GM23338 (cell line): ENCODE measurements around the gene CD63. TPM values are rescaled to one million over a fixed set of nuclear protein-coding genes. Genes with fewer than 3 reads are reported as not detected.

Experiments
- ATAC-seq: fragments of 200-7000 bp; cut with Tn5 transposase; 3 replicates; pipeline ENCODE4 v1.9.1; 2020
- DNase-seq: peaks from one replicate; pipeline ENCODE4 v3.0.0-alpha.2; 2015; ENCODE audit warnings: low spot score
- H2AFZ ChIP-seq: fragments of 200-600 bp; sonication (generic); 2 replicates; pipeline ENCODE4 v1.8.0; 2016; ENCODE audit warnings: antibody characterized with exemption, mild to moderate bottlenecking, moderate library complexity
- H3F3A ChIP-seq: fragments of 200-600 bp; sonication (generic); replicated peaks from 2 replicates; pipeline ENCODE4 v1.8.0; 2017; ENCODE audit warnings: antibody characterized with exemption, mixed run types, low read depth
- H3K27ac ChIP-seq: fragments of 200-600 bp; sonication (generic); 2 replicates; pipeline ENCODE4 v1.6.1; 2016; ENCODE audit warnings: low read depth
- H3K27me3 ChIP-seq: fragments of 200-600 bp; sonication (generic); 2 replicates; pipeline ENCODE4 v1.8.0; 2016; ENCODE audit warnings: mild to moderate bottlenecking, mixed run types, moderate library complexity; ENCODE audit not compliant: insufficient read depth
- H3K36me3 ChIP-seq: fragments of 200-600 bp; sonication (generic); 2 replicates; pipeline ENCODE4 v1.8.0; 2016; ENCODE audit warnings: mild to moderate bottlenecking; ENCODE audit not compliant: insufficient read depth
- H3K4me1 ChIP-seq: fragments of 200-600 bp; sonication (generic); 2 replicates; pipeline ENCODE4 v1.8.0; 2016; ENCODE audit warnings: mild to moderate bottlenecking, moderate library complexity; ENCODE audit not compliant: insufficient read depth
- H3K4me2 ChIP-seq: fragments of 200-600 bp; sonication (generic); 2 replicates; pipeline ENCODE4 v1.7.1; 2017; ENCODE audit warnings: mixed run types
- H3K4me3 ChIP-seq: fragments of 200-600 bp; sonication (generic); 2 replicates; pipeline ENCODE4 v1.6.1; 2016; ENCODE audit warnings: mixed run types
- H3K79me2 ChIP-seq: fragments of 200-600 bp; sonication (generic); replicated peaks from 2 replicates; pipeline ENCODE4 v1.8.0; 2017; ENCODE audit warnings: mild to moderate bottlenecking; ENCODE audit not compliant: insufficient read depth
- H3K9me2 ChIP-seq: fragments of 200-600 bp; sonication (generic); 2 replicates; pipeline ENCODE4 v1.8.0; 2017; ENCODE audit not compliant: insufficient read depth
- H4K20me1 ChIP-seq: fragments of 200-600 bp; sonication (generic); replicated peaks from 2 replicates; pipeline ENCODE4 v1.8.0; 2017; ENCODE audit warnings: mild to moderate bottlenecking; ENCODE audit not compliant: insufficient read depth
- H3K27ac Mint-ChIP-seq: 2 replicates; pipeline ENCODE4 v1.8.0; 2020; ENCODE audit warnings: inconsistent platforms, mild to moderate bottlenecking, moderate library complexity, mixed read lengths
- H3K27me3 Mint-ChIP-seq: 3 replicates; pipeline ENCODE4 v1.8.0; 2022; ENCODE audit warnings: low read depth, mild to moderate bottlenecking, moderate library complexity, mixed read lengths, inconsistent platforms; ENCODE audit not compliant: insufficient read depth, poor library complexity
- H3K36me3 Mint-ChIP-seq: 3 replicates; pipeline ENCODE4 v1.8.0; 2021; ENCODE audit warnings: low read depth, mild to moderate bottlenecking, inconsistent platforms, moderate library complexity, mixed read lengths
- H3K4me1 Mint-ChIP-seq: 3 replicates; pipeline ENCODE4 v1.8.0; 2020; ENCODE audit warnings: mild to moderate bottlenecking, inconsistent platforms, mixed read lengths
- H3K4me3 Mint-ChIP-seq: 3 replicates; pipeline ENCODE4 v1.8.0; 2021; ENCODE audit warnings: moderate library complexity, mild to moderate bottlenecking, inconsistent platforms, mixed read lengths
- H3K9me3 Mint-ChIP-seq: 3 replicates; pipeline ENCODE4 v1.8.0; 2020; ENCODE audit warnings: moderate library complexity, mild to moderate bottlenecking, inconsistent platforms, mixed read lengths
- CTCF ChIP-seq, 2 experiments: fragments of 200-600 bp in 1 of 2; sonication (generic) in 1 of 2; conservative IDR thresholded peaks; 2 replicates each; pipeline versions ENCODE4 v1.5.1 to v1.6.1; 2016 to 2017; ENCODE audit warnings: antibody characterized with exemption in 2 of 2, low read depth in 2 of 2, mild to moderate bottlenecking in 2 of 2, moderate library complexity in 1 of 2
- ETS1 ChIP-seq: IDR thresholded peaks from 2 replicates; pipeline ENCODE4 v1.6.1; 2016; ENCODE audit warnings: antibody characterized with exemption
- EZH2 ChIP-seq: fragments of 200-600 bp; sonication (generic); IDR thresholded peaks from one replicate; pipeline ENCODE4 v1.8.0; 2017; ENCODE audit warnings: antibody characterized with exemption, mild to moderate bottlenecking, low read depth; ENCODE audit not compliant: unreplicated experiment
- EZH2phosphoT487 ChIP-seq: fragments of 200-600 bp; sonication (generic); IDR thresholded peaks from one replicate; pipeline ENCODE4 v1.8.1; 2018; ENCODE audit warnings: antibody characterized with exemption; ENCODE audit not compliant: unreplicated experiment
- REST ChIP-seq: IDR thresholded peaks from one replicate; pipeline ENCODE4 v1.6.1; 2018; ENCODE audit warnings: antibody characterized with exemption; ENCODE audit not compliant: unreplicated experiment
- STAT1 ChIP-seq: IDR thresholded peaks from one replicate; pipeline ENCODE4 v1.6.1; 2016; ENCODE audit warnings: antibody characterized with exemption; ENCODE audit not compliant: unreplicated experiment
- ZNF331 ChIP-seq: fragments of 250-450 bp; sonication (Bioruptor Pico); IDR thresholded peaks from 2 replicates; pipeline ENCODE4 v1.5.0; 2020; ENCODE audit warnings: low read depth, mild to moderate bottlenecking, moderate library complexity
- ZNF462 ChIP-seq: fragments of 250-450 bp; sonication (Bioruptor Pico); IDR thresholded peaks from 2 replicates; pipeline ENCODE4 v1.5.0; 2020; ENCODE audit warnings: mild to moderate bottlenecking, moderate library complexity
- polyA plus RNA-seq: library from polyadenylated mRNA; unstranded; fragments of >200 nt; fragmentation: Nextera tagmentation; extraction: Ambion mirVana; gene quantifications from 2 replicates; pipeline ENCODE4 v1.2.1, GENCODE V29; 2016
- total RNA-seq: library from RNA; depleted of rRNA; stranded (reverse); fragments of >200 nt; shearing (Covaris generic); gene quantifications from 2 replicates; pipeline ENCODE4 v1.2.3, GENCODE V29; 2014

Gene CD63
- total and polyA plus RNA-seq, 2 experiments from 2014 or later: 294 to 685 TPM

- TF ChIP-seq ZNF462 (peak; percentile 39; the same call in 1 of the 2 replicates), EZH2phosphoT487 (no peak)
These were observed 8.2 kb upstream of the CD63 start (continued) for GRCh38 chr12:55736780-55737580.

GRCh38 chr12:55736076-55736475 lies 7.3 kb upstream of the CD63 start:
- Mint-ChIP-seq H3K9me3 (no peaks in the 10 kb centered on the region; the same call in 2 of the 3 replicates), H3K4me1 (peaks cover 23% of the 10 kb centered on the region; the same call in 2 of the 3 replicates), H3K36me3 (no peaks in the 10 kb centered on the region), H3K27me3 (peaks cover 12% of the 10 kb centered on the region), H3K27ac (no peak overlapping the region; the same call in 1 of the 2 replicates), H3K4me3 (no peak overlapping the region; the same call in 2 of the 3 replicates)
- Histone ChIP-seq H3K27ac (no peak overlapping the region), H4K20me1 (no peaks in the 10 kb centered on the region), H3F3A (no peaks in the 10 kb centered on the region), H3K4me1 (peaks cover 13% of the 10 kb centered on the region; the same call in 1 of the 2 replicates), H3K36me3 (no peaks in the 10 kb centered on the region), H2AFZ (no peak overlapping the region), H3K4me2 (no peak overlapping the region), H3K27me3 (no peaks in the 10 kb centered on the region), H3K4me3 (no peak overlapping the region), H3K79me2 (no peaks in the 10 kb centered on the region; the same call in 1 of the 2 replicates), H3K9me2 (no peaks in the 10 kb centered on the region)
- no peak for DNase-seq
- no peak for ATAC-seq
- no peak for TF ChIP-seq STAT1
- TF ChIP-seq REST: no peak
- no peak for TF ChIP-seq EZH2phosphoT487
- TF ChIP-seq ZNF331 (CRISPR knock-in tag): no peak
- no peak for TF ChIP-seq CTCF (conservative IDR thresholded peaks at IDR 0.05; ENCODE audit: low read depth in 2 of 2)
- TF ChIP-seq EZH2: no peak
- TF ChIP-seq ETS1: no peak
